Astrocyte (in vitro differentiated cells and primary cell): ENCODE data around the gene STX10. TPM values are rescaled to one million over a fixed set of nuclear protein-coding genes. Genes with fewer than 3 reads are reported as not detected.

ENCODE experiments used
- DNase-seq: peaks from one replicate; pipeline ENCODE4 v3.0.0-alpha.2; 2010; ENCODE audit warnings: low read depth
- FAIRE-seq: peaks from 2 replicates; lab custom pipeline; 2011; peaks lifted over from hg19 to GRCh38; lab: Jason Lieb, UNC
- H2AFZ ChIP-seq: 2 replicates; pipeline ENCODE4 v1.6.0; 2012; ENCODE audit warnings: low read depth, low read length, inconsistent platforms
- H3K27ac ChIP-seq: 2 replicates; pipeline ENCODE4 v1.5.1; 2011; ENCODE audit warnings: low read depth, low read length, inconsistent platforms
- H3K27me3 ChIP-seq: 2 replicates; pipeline ENCODE4 v1.6.0; 2011; ENCODE audit warnings: low read length, inconsistent platforms; ENCODE audit not compliant: insufficient read depth
- H3K36me3 ChIP-seq: 2 replicates; pipeline ENCODE4 v1.5.1; 2011; ENCODE audit warnings: low read length, inconsistent platforms; ENCODE audit not compliant: insufficient read depth
- H3K4me1 ChIP-seq: 2 replicates; pipeline ENCODE4 v1.5.1; 2011; ENCODE audit warnings: low read length, inconsistent platforms; ENCODE audit not compliant: insufficient read depth
- H3K4me2 ChIP-seq: 2 replicates; pipeline ENCODE4 v1.6.0; 2012; ENCODE audit warnings: low read length, inconsistent platforms
- H3K4me3 ChIP-seq: 2 replicates; pipeline ENCODE4 v1.5.1; 2011; ENCODE audit warnings: low read depth, mild to moderate bottlenecking, low read length, inconsistent platforms; ENCODE audit not compliant: insufficient read depth
- H3K79me2 ChIP-seq: 2 replicates; pipeline ENCODE4 v1.6.0; 2012; ENCODE audit warnings: mild to moderate bottlenecking, low read length, inconsistent platforms; ENCODE audit not compliant: insufficient read depth
- H3K9ac ChIP-seq: 2 replicates; pipeline ENCODE4 v1.6.0; 2012; ENCODE audit warnings: mild to moderate bottlenecking, low read length, inconsistent platforms
- H3K9me3 ChIP-seq: 2 replicates; pipeline ENCODE4 v1.5.1; 2012; ENCODE audit warnings: low read depth, mild to moderate bottlenecking, low read length, inconsistent platforms; ENCODE audit not compliant: insufficient read depth
- H4K20me1 ChIP-seq: 2 replicates; pipeline ENCODE4 v1.6.0; 2012; ENCODE audit warnings: low read length, inconsistent platforms; ENCODE audit not compliant: insufficient read depth
- H3K27ac Mint-ChIP-seq: one replicate; pipeline ENCODE4 v1.8.0; 2021; ENCODE audit warnings: mild to moderate bottlenecking, mixed read lengths; ENCODE audit not compliant: unreplicated experiment
- H3K27me3 Mint-ChIP-seq: one replicate; pipeline ENCODE4 v1.8.0; 2021; ENCODE audit warnings: low read depth, mixed read lengths; ENCODE audit not compliant: unreplicated experiment
- H3K36me3 Mint-ChIP-seq: one replicate; pipeline ENCODE4 v1.8.0; 2021; ENCODE audit warnings: low read depth, mixed read lengths; ENCODE audit not compliant: unreplicated experiment
- H3K4me1 Mint-ChIP-seq: one replicate; pipeline ENCODE4 v1.8.0; 2021; ENCODE audit warnings: low read depth, mixed read lengths; ENCODE audit not compliant: unreplicated experiment
- H3K4me3 Mint-ChIP-seq: one replicate; pipeline ENCODE4 v1.8.0; 2021; ENCODE audit warnings: mild to moderate bottlenecking, moderate library complexity, mixed read lengths; ENCODE audit not compliant: unreplicated experiment
- H3K9me3 Mint-ChIP-seq: one replicate; pipeline ENCODE4 v1.8.0; 2021; ENCODE audit warnings: mild to moderate bottlenecking, mixed read lengths; ENCODE audit not compliant: unreplicated experiment
- CTCF ChIP-seq: IDR thresholded peaks from 2 replicates; pipeline ENCODE4 v1.5.1; 2011; ENCODE audit warnings: low read depth, mild to moderate bottlenecking, inconsistent platforms, low read length, moderate library complexity; ENCODE audit not compliant: insufficient read depth
- EZH2 ChIP-seq: IDR thresholded peaks from 2 replicates; pipeline ENCODE4 v1.6.1; 2012; ENCODE audit warnings: mild to moderate bottlenecking, low read length, inconsistent platforms; ENCODE audit not compliant: insufficient read depth
- total RNA-seq: library from RNA; stranded (reverse); gene quantifications from 2 replicates; pipeline ENCODE4 v1.2.1, GENCODE V29; 2021

STX10 gene
- total RNA-seq, 1 donor from 2014 or later, result 39.7 TPM

- Histone ChIP-seq H3K36me3 (peaks cover 3% of the 10 kb centered on the region), H3K4me2 (no peak overlapping the region), H3K4me3 (no peak overlapping the region), H3K27me3 (no peaks in the 10 kb centered on the region), H3K9ac (no peak overlapping the region), H3K79me2 (no peaks in the 10 kb centered on the region), H4K20me1 (peaks cover 6% of the 10 kb centered on the region), H3K9me3 (no peaks in the 10 kb centered on the region), H2AFZ (no peak overlapping the region), H3K27ac (no peak overlapping the region), H3K4me1 (peaks cover 5% of the 10 kb centered on the region)
- FAIRE-seq (no peak), DNase-seq (no peak)
- Mint-ChIP-seq H3K9me3 (peaks cover 10% of the 10 kb centered on the region), H3K4me3 (no peak overlapping the region), H3K27ac (no peak overlapping the region), H3K36me3 (peaks cover 10% of the 10 kb centered on the region), H3K4me1 (peaks cover 3% of the 10 kb centered on the region), H3K27me3 (peaks cover 17% of the 10 kb centered on the region)
- TF ChIP-seq CTCF (no peak), EZH2 (no peak)
Measured at GRCh38 chr19:13103581-13104359, 46.4 kb downstream of the STX10 start.

DNA sequence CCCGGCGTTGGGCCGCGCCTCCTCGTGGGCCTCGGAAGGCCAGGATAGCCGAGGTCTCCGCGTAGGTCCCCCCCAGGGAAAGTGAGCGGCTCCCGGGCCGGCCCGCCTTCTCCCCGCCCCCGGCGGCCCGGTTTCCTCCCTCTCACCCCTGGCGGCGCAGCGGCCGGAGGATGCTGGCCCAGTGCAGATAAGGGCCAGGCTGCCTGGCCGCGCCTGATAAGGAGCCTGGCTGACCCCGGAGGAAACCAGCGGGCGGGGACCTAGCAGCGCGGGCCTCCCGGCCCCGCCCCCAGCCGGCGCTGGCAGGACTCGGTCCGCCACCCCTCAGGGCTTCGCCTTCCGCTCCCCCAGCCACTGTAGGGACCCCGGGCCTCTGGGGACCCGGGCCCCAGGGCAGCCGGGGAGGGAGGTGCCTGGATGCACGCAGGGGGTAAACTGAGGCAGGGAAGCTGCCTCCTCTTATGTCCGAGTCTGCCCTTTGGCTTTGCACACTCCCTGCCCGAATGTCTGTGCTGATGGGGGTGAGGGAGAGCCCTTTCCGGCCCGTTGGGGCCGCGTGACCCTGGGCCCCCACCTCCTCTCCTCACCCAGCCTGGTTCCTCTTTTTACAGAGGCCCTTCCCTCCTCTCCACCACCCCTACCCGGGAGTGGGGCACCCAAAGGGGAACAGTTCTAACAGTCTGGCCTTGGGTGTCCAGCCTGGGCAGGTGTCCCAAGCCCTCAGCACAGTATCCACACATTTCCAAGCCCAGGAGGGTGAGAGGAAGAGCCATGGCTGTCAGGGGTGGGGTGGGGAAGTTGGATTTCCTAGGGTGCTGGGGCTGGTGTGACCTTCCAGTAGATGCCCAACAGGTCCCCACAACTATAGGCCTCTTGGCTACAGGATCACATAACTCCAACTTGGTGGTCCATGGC is 47.3 kb downstream of the STX10 start, which contains the start of gene LYL1:
LYL1 (minus strand) TSS at position 193 of the 915 bp plus-strand sequence. CDS start 1,687 bp downstream, outside the sequence.
- peaks cover 20% of the 10 kb centered on the region for H3K27me3 Mint-ChIP-seq
- Histone ChIP-seq H2AFZ (peak within 1 kb of the TSS; percentile 47), H3K79me2 (no peaks in the 10 kb centered on the region), H3K4me2 (peak within 1 kb of the TSS; percentile 72), H3K27ac (no peak within 1 kb of the TSS), H4K20me1 (peaks cover 6% of the 10 kb centered on the region), H3K27me3 (no peaks in the 10 kb centered on the region), H3K36me3 (peaks cover 3% of the 10 kb centered on the region), H3K9ac (peak within 1 kb of the TSS; percentile 35), H3K9me3 (no peaks in the 10 kb centered on the region), H3K4me1 (peaks cover 5% of the 10 kb centered on the region), H3K4me3 (no peak within 1 kb of the TSS)
- no peak for DNase-seq
- TF ChIP-seq EZH2 (no peak), CTCF (no peak)
- peak within 1 kb of the TSS; percentile 53 for H3K27ac Mint-ChIP-seq
- peaks cover 3% of the 10 kb centered on the region for H3K4me1 Mint-ChIP-seq
- FAIRE-seq, result no peak
- H3K36me3 Mint-ChIP-seq, result peaks cover 10% of the 10 kb centered on the region
- H3K9me3 Mint-ChIP-seq, result peaks cover 10% of the 10 kb centered on the region
- H3K4me3 Mint-ChIP-seq, result no peak within 1 kb of the TSS
